ENCODE results near the gene JSRP1. TPM values are rescaled to one million over a fixed set of nuclear protein-coding genes. Genes with fewer than 3 reads are reported as not detected.

The JSRP1 gene
- total and polyA plus RNA-seq, 7 donors: 107 to 271 (median 137) TPM

- no peak overlapping the region for H3K4me3 ChIP-seq
- no peak overlapping the region for H3K27ac ChIP-seq
- no peak for TF ChIP-seq CTCF (IDR thresholded peaks at IDR 0.05)
- H3K36me3 ChIP-seq (ENCODE audit: insufficient read depth in 1 of 2, low read depth in 1 of 2): peaks cover 13 to 81% of the 10 kb centered on the region in 2 donors
- H3K9me3 ChIP-seq: no peaks in the 10 kb centered on the region
- H3K27me3 ChIP-seq (ENCODE audit: insufficient read depth in 3 of 3, low read length in 2 of 3): no peaks in the 10 kb centered on the region
- no peak for ATAC-seq
- WGBS, 3 donors: 95 to 97% (median 95%) methylated on average over 32 to 53 of the region's 53 CpGs
- DNase-seq: no peak
- intact Hi-C loops (cut with DNase I): loop anchor here in 1 of 2 donors (5.0 kb wide), 1 partner anchor 35 kb away; no protein-coding TSS in a partner anchor
- H3K4me1 ChIP-seq: peaks cover 18% of the 10 kb centered on the region
Observed at GRCh38 chr19:2226840-2227360, 29.3 kb downstream of the JSRP1 start.

GRCh38 chr19:2226051-2226839 lies 30.0 kb downstream of the JSRP1 start:
- Histone ChIP-seq H3K27me3 (ENCODE audit: insufficient read depth in 3 of 3, low read length in 2 of 3) (no peaks in the 10 kb centered on the region), H3K4me3 (no peak overlapping the region), H3K9me3 (no peaks in the 10 kb centered on the region), H3K27ac (no peak overlapping the region), H3K4me1 (peaks cover 14% of the 10 kb centered on the region), H3K36me3 (ENCODE audit: insufficient read depth in 1 of 2, low read depth in 1 of 2) (peaks cover 13 to 82% of the 10 kb centered on the region in 2 donors)
- intact Hi-C loops (cut with DNase I): loop anchor here in 1 of 2 donors (5.0 kb wide), 1 partner anchor 34 kb away; no protein-coding TSS in a partner anchor
- DNase-seq (no peak), ATAC-seq (no peak)
- TF ChIP-seq CTCF (IDR thresholded peaks at IDR 0.05): no peak
- WGBS, 3 donors: 91 to 94% (median 92%) methylated on average over 50 to 59 of the region's 59 CpGs

GRCh38 chr19:2225415-2226050 lies 30.7 kb downstream of the JSRP1 start:
- intact Hi-C loops (cut with DNase I): loop anchor here in 1 of 2 donors (5.0 kb wide), 1 partner anchor 33 kb away; no protein-coding TSS in a partner anchor
- TF ChIP-seq CTCF (IDR thresholded peaks at IDR 0.05): no peak

GRCh38 chr19:2224754-2225349 lies 31.4 kb downstream of the JSRP1 start:
- WGBS, 3 donors: 78 to 83% (median 81%) methylated on average over 13 of the region's 13 CpGs
- ATAC-seq: no peak
- no peak for DNase-seq
- H3K27me3 ChIP-seq (ENCODE audit: insufficient read depth in 3 of 3, low read length in 2 of 3): no peaks in the 10 kb centered on the region
- H3K36me3 ChIP-seq (ENCODE audit: insufficient read depth in 1 of 2, low read depth in 1 of 2): peaks cover 10 to 89% of the 10 kb centered on the region in 2 donors
- no peaks in the 10 kb centered on the region for H3K9me3 ChIP-seq
- H3K4me3 ChIP-seq: no peak overlapping the region
- H3K27ac ChIP-seq: no peak overlapping the region
- intact Hi-C loops (cut with DNase I): loop anchor here in 1 of 2 donors (5.0 kb wide), 1 partner anchor 33 kb away; no protein-coding TSS in a partner anchor
- TF ChIP-seq CTCF (IDR thresholded peaks at IDR 0.05): no peak
- H3K4me1 ChIP-seq: peaks cover 5% of the 10 kb centered on the region

More at GRCh38 chr19:2225415-2226050, 30.7 kb downstream of the JSRP1 start:
- Histone ChIP-seq H3K27ac (no peak overlapping the region), H3K27me3 (ENCODE audit: insufficient read depth in 3 of 3, low read length in 2 of 3) (no peaks in the 10 kb centered on the region), H3K4me3 (no peak overlapping the region), H3K4me1 (peaks cover 7% of the 10 kb centered on the region), H3K36me3 (ENCODE audit: insufficient read depth in 1 of 2, low read depth in 1 of 2) (peaks cover 13 to 89% of the 10 kb centered on the region in 2 donors), H3K9me3 (no peaks in the 10 kb centered on the region)
- WGBS, 3 donors: 95 to 96% (median 96%) methylated on average over 26 to 32 of the region's 32 CpGs
- no peak for ATAC-seq
- no peak for DNase-seq
